GM12873 (cell line): ENCODE results near the gene OLA1.

Source experiments
- CTCF ChIP-seq: IDR thresholded peaks from 2 replicates; pipeline ENCODE4 v1.5.1; 2012; ENCODE audit warnings: low read depth, mild to moderate bottlenecking, moderate library complexity, low read length, control low read depth; ENCODE audit not compliant: insufficient read depth; ENCODE audit errors: missing control alignments

The OLA1 gene

GRCh38 chr2:174243812-174244211 lies 4.5 kb downstream of the OLA1 start:
- TF ChIP-seq CTCF: no peak

GRCh38 chr2:174240097-174240496 lies 8.2 kb downstream of the OLA1 start:
- no peak for TF ChIP-seq CTCF

GRCh38 chr2:174236429-174236828 lies 11.9 kb downstream of the OLA1 start:
- no peak for TF ChIP-seq CTCF

- no peak for TF ChIP-seq CTCF
Observed at GRCh38 chr2:174235680-174236079, 12.7 kb downstream of the OLA1 start.

GRCh38 chr2:174233771-174234275 lies 14.5 kb downstream of the OLA1 start:
- no peak for TF ChIP-seq CTCF

GRCh38 chr2:174227748-174228147 lies 20.6 kb downstream of the OLA1 start:
- TF ChIP-seq CTCF: no peak

- no peak for TF ChIP-seq CTCF
Observed at GRCh38 chr2:174224665-174225288, 23.6 kb downstream of the OLA1 start.
